ENCODE results near the gene CYP27C1. TPM values are rescaled to one million over a fixed set of nuclear protein-coding genes. Genes with fewer than 3 reads are reported as not detected.
A peak's percentile ranks its signal among the peaks of the same experiment; 100 is the strongest.

CYP27C1 gene
- total RNA-seq, 4 donors from 2014 or later: 1.8 to 12.7 (median 2.9) TPM

GRCh38 chr2:127175041-127175721 lies 44.9 kb downstream of the CYP27C1 start:
- H3K36me3 ChIP-seq: no peaks in the 10 kb centered on the region
- DNase-seq (ENCODE audit: low spot score in 2 of 2): peak; percentile 80 to 87
- H3K27me3 ChIP-seq: no peaks in the 10 kb centered on the region
- WGBS: 32% methylated on average over 13 of the region's 13 CpGs
- TF ChIP-seq CTCF (IDR thresholded peaks at IDR 0.05) (no peak), POLR2A (IDR thresholded peaks at IDR 0.05) (no peak), EP300 (IDR thresholded peaks at IDR 0.05) (no peak), POLR2AphosphoS5 (IDR thresholded peaks at IDR 0.05) (no peak)
- no peak overlapping the region for H3K4me3 ChIP-seq
- H3K9me3 ChIP-seq: no peaks in the 10 kb centered on the region
- H3K27ac ChIP-seq: peak overlapping the region; percentile 70
- peaks cover 49% of the 10 kb centered on the region for H3K4me1 ChIP-seq

GRCh38 chr2:127174640-127175039 lies 45.5 kb downstream of the CYP27C1 start:
- WGBS: 69% methylated on average over 6 of the region's 6 CpGs
- TF ChIP-seq POLR2A (IDR thresholded peaks at IDR 0.05): no peak
- no peak for TF ChIP-seq CTCF (IDR thresholded peaks at IDR 0.05)
- TF ChIP-seq EP300 (IDR thresholded peaks at IDR 0.05): no peak
- TF ChIP-seq POLR2AphosphoS5 (IDR thresholded peaks at IDR 0.05): no peak
- Histone ChIP-seq H3K27ac (peak overlapping the region; percentile 70), H3K27me3 (no peaks in the 10 kb centered on the region), H3K9me3 (no peaks in the 10 kb centered on the region), H3K4me3 (no peak overlapping the region), H3K4me1 (peaks cover 49% of the 10 kb centered on the region), H3K36me3 (no peaks in the 10 kb centered on the region)
- peak in 1 of 2 donors; percentile 49 for DNase-seq (ENCODE audit: low spot score in 2 of 2)

GRCh38 chr2:127174136-127174535 lies 46.0 kb downstream of the CYP27C1 start:
- H3K4me1 ChIP-seq: peaks cover 49% of the 10 kb centered on the region
- DNase-seq (ENCODE audit: low spot score in 2 of 2): peak in 1 of 2 donors; percentile 61
- H3K36me3 ChIP-seq: no peaks in the 10 kb centered on the region
- no peaks in the 10 kb centered on the region for H3K27me3 ChIP-seq
- H3K27ac ChIP-seq: no peak overlapping the region
- WGBS: 74% methylated on average over 5 of the region's 6 CpGs
- H3K4me3 ChIP-seq: no peak overlapping the region
- H3K9me3 ChIP-seq: no peaks in the 10 kb centered on the region
- TF ChIP-seq CTCF (IDR thresholded peaks at IDR 0.05): no peak
- no peak for TF ChIP-seq POLR2AphosphoS5 (IDR thresholded peaks at IDR 0.05)
- TF ChIP-seq EP300 (IDR thresholded peaks at IDR 0.05): no peak
- no peak for TF ChIP-seq POLR2A (IDR thresholded peaks at IDR 0.05)

- Histone ChIP-seq H3K4me1 (peaks cover 49% of the 10 kb centered on the region), H3K27me3 (no peaks in the 10 kb centered on the region), H3K9me3 (no peaks in the 10 kb centered on the region), H3K4me3 (no peak overlapping the region), H3K36me3 (no peaks in the 10 kb centered on the region), H3K27ac (no peak overlapping the region)
- peak in 1 of 2 donors; percentile 11 for DNase-seq (ENCODE audit: low spot score in 2 of 2)
- WGBS: 28% methylated on average over 6 of the region's 6 CpGs
- no peak for TF ChIP-seq EP300 (IDR thresholded peaks at IDR 0.05)
- TF ChIP-seq POLR2AphosphoS5 (IDR thresholded peaks at IDR 0.05): no peak
- no peak for TF ChIP-seq POLR2A (IDR thresholded peaks at IDR 0.05)
- TF ChIP-seq CTCF (IDR thresholded peaks at IDR 0.05): no peak
These were observed 47.0 kb downstream of the CYP27C1 start for GRCh38 chr2:127173057-127173456.

- Histone ChIP-seq H3K9me3 (no peaks in the 10 kb centered on the region), H3K36me3 (no peaks in the 10 kb centered on the region), H3K4me3 (no peak overlapping the region), H3K27me3 (no peaks in the 10 kb centered on the region), H3K4me1 (peaks cover 47% of the 10 kb centered on the region), H3K27ac (no peak overlapping the region)
- WGBS: 94% methylated on average over 6 of the region's 6 CpGs
- DNase-seq (ENCODE audit: low spot score in 2 of 2): no peak
- TF ChIP-seq EP300 (IDR thresholded peaks at IDR 0.05) (no peak), CTCF (IDR thresholded peaks at IDR 0.05) (no peak), POLR2A (IDR thresholded peaks at IDR 0.05) (no peak), POLR2AphosphoS5 (IDR thresholded peaks at IDR 0.05) (no peak)
These were observed 47.8 kb downstream of the CYP27C1 start for GRCh38 chr2:127172306-127172705.
